Measurements from ENCODE around the gene CDRT15.
"Not testable (repeated sequence)": the region's sequence is repeated elsewhere in the genome, so short reads cannot be mapped to it uniquely, and the experiment has no call there.

The CDRT15 gene

DNA sequence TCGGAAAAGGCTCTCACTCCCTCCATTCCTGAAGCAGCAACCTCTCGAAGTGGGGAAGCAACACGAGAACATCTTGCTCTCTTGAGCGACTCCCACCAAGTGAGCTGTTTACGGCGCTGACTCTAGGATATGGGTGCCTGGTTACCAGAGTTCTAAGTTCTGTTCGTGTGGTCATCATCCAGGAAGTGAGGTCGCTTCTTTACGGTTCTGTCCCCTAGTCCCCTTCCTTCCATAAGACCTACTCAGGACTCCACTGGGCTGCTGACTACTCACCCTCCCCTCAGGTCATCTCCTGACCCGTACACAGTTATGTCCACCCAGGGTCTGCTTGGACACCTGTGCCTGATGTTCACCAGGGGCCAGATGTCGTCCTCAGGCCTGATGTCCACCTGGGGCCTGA, at the start of gene CDRT15:
Gene CDRT15, minus strand, starts transcription at position 101 of the 400 bp plus-strand sequence. Its CDS starts 29 bp downstream, at position 72.
- DNase-seq = not testable (repeated sequence)

GRCh38 chr17:14282726-14283125, 46.1 kb upstream of the CDRT15 start:
- DNase-seq = no peak

GRCh38 chr17:14281530-14281929, 44.9 kb upstream of the CDRT15 start:
- no peak for DNase-seq

DNA sequence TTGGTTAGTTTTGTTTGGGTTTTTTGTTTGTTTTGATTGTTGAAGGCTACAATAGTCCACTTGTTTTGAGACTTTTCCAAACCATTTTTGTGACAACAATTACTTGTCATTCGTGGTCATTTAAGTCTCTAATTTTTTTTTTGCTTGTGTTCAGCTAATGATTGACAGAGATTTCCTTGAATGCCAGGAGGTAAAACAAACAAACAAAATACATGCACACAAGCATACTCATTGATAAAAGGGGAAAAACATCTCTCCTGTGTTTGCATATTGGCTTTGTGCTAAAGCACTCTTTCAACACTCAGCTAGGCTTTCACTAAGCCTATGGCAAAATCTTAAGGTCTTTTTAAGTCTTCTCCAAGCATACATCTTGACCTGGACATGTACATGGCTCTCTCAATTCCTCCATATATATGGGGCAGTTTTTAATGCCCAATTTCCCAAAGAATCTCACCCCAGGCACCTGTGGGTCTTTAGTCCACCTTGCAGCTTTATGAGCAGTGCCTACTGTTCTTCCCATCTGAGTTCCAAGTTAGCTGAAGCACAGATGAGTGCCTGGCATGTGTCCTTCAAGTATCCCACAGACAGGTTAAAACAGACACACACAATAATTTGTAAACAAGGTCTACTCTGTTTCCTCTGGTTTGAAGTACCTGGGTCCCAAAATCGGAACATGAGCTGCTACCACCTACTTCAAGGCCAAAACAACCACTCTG, 40.0 kb upstream of the CDRT15 start:
- DNase-seq = no peak

GRCh38 chr17:14270508-14270907, 33.8 kb upstream of the CDRT15 start:
- peak; percentile 71 for DNase-seq

DNA sequence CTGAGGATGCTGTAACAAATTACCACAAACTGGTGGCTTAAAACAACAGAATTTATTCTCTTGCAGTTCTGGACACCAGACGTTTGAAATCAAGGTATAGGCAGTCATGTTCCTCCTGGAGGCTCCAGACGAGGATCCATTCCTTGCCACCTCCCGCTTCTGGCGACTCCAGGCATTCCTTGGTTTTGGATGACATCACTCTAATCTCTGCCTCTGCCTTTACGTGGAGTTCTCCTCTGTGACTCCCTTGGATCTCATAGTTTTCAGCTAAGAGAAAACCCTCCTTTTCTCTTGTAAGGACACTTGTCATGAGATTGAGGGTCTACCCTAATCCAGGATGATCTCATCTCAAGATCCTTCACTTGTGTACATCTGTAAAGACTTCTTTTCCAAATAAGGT, 32.8 kb upstream of the CDRT15 start:
- DNase-seq = no peak

GRCh38 chr17:14268264-14268663, 31.6 kb upstream of the CDRT15 start:
- DNase-seq = peak; percentile 28

DNA sequence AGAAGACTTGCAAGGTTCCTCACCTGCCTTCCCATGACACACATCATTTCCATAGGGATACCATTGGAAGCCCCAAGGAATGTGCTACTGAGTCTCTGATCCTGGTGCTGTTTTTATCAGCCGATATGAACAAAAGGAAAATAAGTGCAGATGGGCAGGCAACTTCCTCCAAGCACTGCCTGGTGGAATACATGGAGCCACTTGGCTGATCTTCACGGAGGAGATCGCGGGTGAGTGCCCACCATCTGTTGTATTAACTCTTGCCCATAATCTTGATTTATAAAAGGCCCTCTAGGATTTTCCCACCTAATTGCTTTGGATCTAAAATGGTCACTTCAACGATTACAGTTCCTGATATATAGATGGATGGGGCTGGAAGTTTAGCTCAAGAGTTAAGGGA, 24.7 kb upstream of the CDRT15 start:
- DNase-seq = peak; percentile 55

- no peak for DNase-seq
Measured at GRCh38 chr17:14245629-14246028, 9.0 kb upstream of the CDRT15 start.

- peak; percentile 14 for DNase-seq
Measured at GRCh38 chr17:14245002-14245401, 8.3 kb upstream of the CDRT15 start.

GRCh38 chr17:14239271-14239670, 2.6 kb upstream of the CDRT15 start:
- not testable (repeated sequence) for DNase-seq

DNA sequence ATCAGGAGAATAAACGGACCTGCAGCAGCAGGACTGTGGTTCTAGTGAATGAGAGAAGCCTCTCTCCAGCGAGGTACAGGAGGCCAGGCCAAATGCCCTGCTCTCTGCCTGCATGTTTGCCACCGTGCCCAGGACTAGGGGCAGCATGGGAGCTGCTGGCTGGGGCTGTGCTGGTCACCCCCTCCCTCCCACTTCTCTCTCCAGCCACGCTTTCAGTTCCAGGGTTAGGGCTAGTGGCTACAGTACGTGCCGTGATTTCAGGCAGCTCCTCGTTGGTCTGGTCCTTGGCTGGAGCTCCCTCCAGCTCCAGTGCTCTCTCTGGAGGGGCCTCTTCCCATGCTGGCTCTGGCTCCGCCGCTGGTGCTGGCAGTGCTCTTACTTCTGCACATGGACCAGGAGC, 630 bp downstream of the CDRT15 start:
- not testable (repeated sequence) for DNase-seq

DNA sequence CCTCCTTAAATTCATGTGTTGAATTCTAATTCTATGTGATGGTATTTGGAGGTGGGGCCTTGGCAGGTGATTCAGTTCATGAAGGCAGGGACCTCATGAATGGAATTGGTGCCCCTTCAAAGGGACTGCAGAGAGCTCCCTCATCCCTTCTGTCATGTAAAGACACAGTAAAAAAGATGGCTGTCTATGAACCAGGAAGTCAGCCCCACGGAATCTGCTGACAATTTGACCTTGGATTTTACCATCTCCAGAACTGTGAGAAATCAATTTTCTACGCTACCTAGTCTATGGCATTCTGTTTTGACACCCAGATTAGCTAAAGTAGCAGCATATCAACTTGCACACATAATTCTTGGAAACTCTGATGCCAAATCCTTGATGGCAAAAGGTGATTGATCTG, 1.6 kb downstream of the CDRT15 start:
- not testable (repeated sequence) for DNase-seq

- DNase-seq = not testable (repeated sequence)
Measured at GRCh38 chr17:14231187-14231586, 5.5 kb downstream of the CDRT15 start.

GRCh38 chr17:14228903-14229302, 7.8 kb downstream of the CDRT15 start:
- peak; percentile 60 for DNase-seq

DNA sequence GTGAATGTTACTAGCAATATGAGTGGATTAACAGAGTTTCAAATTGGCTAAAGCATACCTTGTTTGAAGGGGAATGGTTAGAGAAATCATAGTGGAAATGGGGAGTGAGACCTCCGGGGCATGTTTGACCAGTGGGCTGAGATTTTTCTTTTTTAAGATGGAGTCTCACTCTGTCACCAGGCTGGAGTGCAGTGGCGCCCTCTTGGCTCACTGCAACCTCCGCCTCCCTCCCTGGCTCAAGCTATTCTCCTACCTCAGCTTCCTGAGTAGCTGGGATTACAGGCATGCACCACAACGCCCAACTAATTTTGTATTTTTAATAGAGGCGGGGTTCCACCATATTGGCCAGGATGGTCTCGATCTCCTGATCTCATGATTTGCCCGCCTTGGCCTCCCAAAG, 9.6 kb downstream of the CDRT15 start:
- DNase-seq = no peak

DNA sequence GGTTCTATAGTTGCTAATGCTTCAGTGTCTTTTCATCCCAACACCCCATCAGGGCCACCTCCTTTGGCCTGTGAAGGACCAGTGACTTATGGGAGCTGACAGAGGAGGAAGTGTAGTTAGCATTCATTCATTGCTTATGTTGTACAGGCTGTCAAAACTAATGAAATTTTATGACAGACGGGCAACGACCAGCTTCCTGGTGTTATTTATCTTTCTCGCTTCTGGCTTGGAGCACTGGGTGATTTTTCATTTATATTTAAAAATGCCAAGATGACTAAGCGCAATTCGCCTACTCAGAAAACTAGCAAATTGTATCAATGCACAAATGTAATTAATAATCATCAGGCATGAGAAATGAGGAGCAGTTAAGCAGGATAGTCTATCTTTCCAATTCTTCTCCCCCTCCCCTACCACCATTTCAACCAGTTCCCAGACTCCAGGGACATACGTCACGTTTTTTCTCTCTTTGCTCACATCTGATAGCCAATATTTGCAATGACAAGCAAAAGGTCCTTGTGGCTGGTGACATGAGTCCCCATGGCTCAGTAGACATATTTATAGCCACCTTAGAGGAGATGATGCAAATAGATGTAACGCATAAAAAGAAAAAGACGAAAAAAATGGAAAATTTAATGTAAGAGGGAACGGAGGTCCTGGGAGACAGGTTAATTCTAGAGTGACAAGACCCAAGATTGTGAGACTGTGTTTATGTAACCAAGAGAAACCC, 11.2 kb downstream of the CDRT15 start:
- DNase-seq = no peak

- no peak for DNase-seq
Measured at GRCh38 chr17:14222611-14223010, 14.1 kb downstream of the CDRT15 start.

- DNase-seq = no peak
Measured at GRCh38 chr17:14214271-14214670, 22.4 kb downstream of the CDRT15 start.

DNA sequence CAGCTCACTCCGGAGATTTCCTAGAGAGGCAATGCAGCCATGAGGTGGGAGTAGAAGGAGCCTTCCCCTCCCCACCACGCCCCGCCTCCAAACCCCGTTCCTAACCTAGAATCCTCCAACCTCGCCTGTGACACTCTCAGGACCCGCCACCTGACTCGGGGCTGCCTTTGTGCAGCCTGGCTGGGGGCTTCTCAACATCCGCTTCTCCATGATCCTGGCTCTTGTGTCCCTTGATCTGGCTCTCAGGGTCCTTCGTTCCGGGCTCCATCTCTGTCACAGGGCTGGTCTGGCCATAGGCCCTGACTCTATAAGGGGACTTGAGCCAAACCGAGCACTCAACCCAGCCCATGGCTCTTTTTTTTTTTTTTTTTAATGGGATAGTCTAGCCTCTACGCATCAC, 24.3 kb downstream of the CDRT15 start:
- DNase-seq = no peak

GRCh38 chr17:14211801-14212200, 24.9 kb downstream of the CDRT15 start:
- no peak for DNase-seq

- DNase-seq = no peak
Measured at GRCh38 chr17:14211246-14211645, 25.4 kb downstream of the CDRT15 start.

- DNase-seq = no peak
Measured at GRCh38 chr17:14209215-14209614, 27.4 kb downstream of the CDRT15 start.

- DNase-seq = no peak
Measured at GRCh38 chr17:14207791-14208190, 28.9 kb downstream of the CDRT15 start.

DNA sequence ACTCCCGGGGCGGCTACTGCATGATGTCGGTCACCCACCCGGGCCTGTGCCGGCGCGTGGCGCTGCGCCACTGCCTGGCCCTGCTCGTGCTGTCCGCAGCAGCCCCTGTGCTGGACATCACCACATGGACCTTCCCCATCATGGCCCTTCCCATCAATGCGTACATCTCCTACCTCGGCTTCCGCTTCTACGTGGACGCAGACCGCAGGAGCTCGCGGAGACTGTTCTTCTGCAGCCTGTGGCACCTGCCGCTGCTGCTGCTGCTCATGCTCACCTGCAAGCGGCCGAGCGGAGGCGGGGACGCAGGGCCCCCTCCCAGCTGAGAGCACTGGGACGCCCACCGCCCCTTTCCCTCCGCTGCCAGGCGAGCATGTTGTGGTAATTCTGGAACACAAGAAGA, 29.8 kb downstream of the CDRT15 start:
- no peak for DNase-seq
